Pericardium fibroblast (primary cell): ENCODE data around the gene MOSMO. TPM values are rescaled to one million over a fixed set of nuclear protein-coding genes. Genes with fewer than 3 reads are reported as not detected.

Experiments used
- total RNA-seq: library from RNA; depleted of rRNA; stranded (reverse); fragments of >200 nt; gene quantifications from 2 replicates; pipeline ENCODE4 v1.2.3, GENCODE V29; 2015

Gene MOSMO
- 7.7 and 12.3 TPM in 2 replicates for total RNA-seq

GRCh38 chr16:22007509-22008214 is at the start of gene MOSMO:
TSS of gene MOSMO (plus strand) at chr16:22008111. CDS start at chr16:22008302, 191 bp downstream.

GRCh38 chr16:22092143-22092933 is 84.4 kb downstream of the MOSMO start, which contains the start of gene VWA3A:
TSS of gene VWA3A (plus strand) at chr16:22092541. CDS start at chr16:22092638, 97 bp downstream.

Other genes starting within 250 kb of the MOSMO start
- 4.9 and 7.7 TPM in 2 replicates for gene NPIPB4, start 150.4 kb upstream of the MOSMO start, total RNA-seq
- 110 and 134 TPM in 2 replicates for gene UQCRC2, start 54.8 kb upstream of the MOSMO start, total RNA-seq
- not detected in 2 replicates for gene PDZD9, start 7.0 kb upstream of the MOSMO start, total RNA-seq
- not detected in 2 replicates for gene VWA3A, start 84.4 kb downstream of the MOSMO start, total RNA-seq
- gene SDR42E2, start 154.4 kb downstream of the MOSMO start, total RNA-seq: not detected in 2 replicates
- gene EEF2K, start 198.2 kb downstream of the MOSMO start, total RNA-seq: 20.4 and 26.3 TPM in 2 replicates